ENCODE data around the gene RIPK3.

GRCh38 chr14:24387009-24387345, 47.2 kb upstream of the RIPK3 start:
- TF ChIP-seq REST (IDR thresholded peaks at IDR 0.05; ENCODE audit: insufficient read depth in 1 of 2, low read depth in 2 of 2, low read length in 2 of 2) (no peak), POLR2AphosphoS5 (IDR thresholded peaks at IDR 0.05; ENCODE audit: low read depth, low read length) (no peak), TAF1 (IDR thresholded peaks at IDR 0.05; ENCODE audit: borderline replicate concordance, insufficient read depth, low read length) (no peak), SIN3A (IDR thresholded peaks at IDR 0.05; ENCODE audit: borderline replicate concordance, insufficient read depth, low read length) (no peak)
